TTC549 (cell line): Measurements from ENCODE around the gene KITLG.
"Not testable (repeated sequence)": the region's sequence is repeated elsewhere in the genome, so short reads cannot be mapped to it uniquely, and the experiment has no call there.

Source experiments
- FAIRE-seq: peaks from 2 replicates; lab custom pipeline; 2012; peaks lifted over from hg19 to GRCh38; lab: Jason Lieb, UNC

Gene KITLG

GRCh38 chr12:88490425-88490824 lies 89.8 kb downstream of the KITLG start:
- FAIRE-seq = no peak

- no peak for FAIRE-seq
Measured at GRCh38 chr12:88472775-88473174, 107.5 kb downstream of the KITLG start.

- FAIRE-seq = no peak
Measured at GRCh38 chr12:88472248-88472647, 108.0 kb downstream of the KITLG start.

- no peak for FAIRE-seq
Measured at GRCh38 chr12:88471331-88472045, 108.8 kb downstream of the KITLG start.

- no peak for FAIRE-seq
Measured at GRCh38 chr12:88469154-88469553, 111.1 kb downstream of the KITLG start.

- FAIRE-seq = no peak
Measured at GRCh38 chr12:88468581-88468980, 111.7 kb downstream of the KITLG start.

GRCh38 chr12:88466708-88467107 lies 113.6 kb downstream of the KITLG start:
- not testable (repeated sequence) for FAIRE-seq

- FAIRE-seq = no peak
Measured at GRCh38 chr12:88458327-88458726, 121.9 kb downstream of the KITLG start.

- FAIRE-seq = no peak
Measured at GRCh38 chr12:88453323-88453722, 126.9 kb downstream of the KITLG start.

GRCh38 chr12:88451205-88451604 lies 129.1 kb downstream of the KITLG start:
- no peak for FAIRE-seq

GRCh38 chr12:88450136-88450535 lies 130.1 kb downstream of the KITLG start:
- FAIRE-seq = no peak

- no peak for FAIRE-seq
Measured at GRCh38 chr12:88448337-88448915, 131.8 kb downstream of the KITLG start.

- no peak for FAIRE-seq
Measured at GRCh38 chr12:88445705-88446394, 134.4 kb downstream of the KITLG start.

- FAIRE-seq = no peak
Measured at GRCh38 chr12:88444481-88444880, 135.8 kb downstream of the KITLG start.
